Heart left ventricle (tissue), 16 donors: Measurements from ENCODE around the gene HS1BP3. TPM values are rescaled to one million over a fixed set of nuclear protein-coding genes. Genes with fewer than 3 reads are reported as not detected.
A peak's percentile ranks its signal among the peaks of the same experiment; 100 is the strongest.

ENCODE experiments used
- ATAC-seq, 4 donors: fragments of 200-7000 bp; cut with Tn5 transposase; one replicate each; pipeline ENCODE4 v1.9.1; 2020 to 2022; ENCODE audit warnings: moderate library complexity in 4 of 4, mild to moderate bottlenecking in 3 of 4, moderate number of reproducible peaks in 1 of 4
- DNase-seq, 5 donors: peaks; one replicate each; pipeline ENCODE4 v3.0.0-alpha.2; 2020
- H3K27ac ChIP-seq, 12 donors: fragments of 200-600 bp; sonication (generic) in 4 of 12; one replicate each; pipeline versions ENCODE4 v1.5.0 to v1.8.0; 2016 to 2022; ENCODE audit warnings: mild to moderate bottlenecking in 2 of 12
- H3K27me3 ChIP-seq, 9 donors: fragments of 200-600 bp; sonication (generic) in 2 of 9; one replicate each; pipeline versions ENCODE4 v1.5.1 to v1.8.0; 2016 to 2022; ENCODE audit warnings: mild to moderate bottlenecking in 3 of 9
- H3K36me3 ChIP-seq, 9 donors: fragments of 200-600 bp; sonication (generic) in 2 of 9; one replicate each; pipeline versions ENCODE4 v1.5.0 to v1.8.0; 2018 to 2022; ENCODE audit warnings: mild to moderate bottlenecking in 2 of 9
- H3K4me1 ChIP-seq, 12 donors: fragments of 200-600 bp; sonication (generic) in 4 of 12; one replicate each; pipeline versions ENCODE4 v1.5.0 to v1.8.0; 2016 to 2022; ENCODE audit warnings: mild to moderate bottlenecking in 3 of 12
- H3K4me3 ChIP-seq, 12 donors: fragments of 200-600 bp; sonication (generic) in 4 of 12; one replicate each; pipeline versions ENCODE4 v1.5.0 to v1.8.0; 2017 to 2022; ENCODE audit warnings: mild to moderate bottlenecking in 9 of 12, moderate library complexity in 4 of 12
- H3K9me3 ChIP-seq, 12 donors: fragments of 200-600 bp; sonication (generic) in 4 of 12; one replicate each; pipeline versions ENCODE4 v1.5.0 to v1.8.0; 2016 to 2022; ENCODE audit warnings: mild to moderate bottlenecking in 1 of 12
- POLR2A ChIP-seq, 2 donors: fragments of 450-650 bp; IDR thresholded peaks; one replicate each; pipeline ENCODE4 v1.6.1; 2017; ENCODE audit warnings: antibody characterized with exemption in 2 of 2, mild to moderate bottlenecking in 2 of 2, moderate library complexity in 2 of 2
- WGBS, 4 donors: extraction: QIAGEN DNeasy Blood & Tissue Kit in 2 of 4; methylation state at CpG; one replicate each; pipeline versions ENCODE4 v1.1.5 to v1.1.7; 2013 to 2018; 5-methylcytosine and 5-hydroxymethylcytosine counted together
- intact Hi-C, 10 donors: fragments of 100-400 bp; cut with DNase I; formaldehyde crosslinking; loops; one replicate each; pipeline versions ENCODE4 v1.11.1 to v1.14.2; 2022
- polyA plus RNA-seq, 2 donors: library from polyadenylated mRNA; stranded (reverse); fragments of 200-250 nt; gene quantifications; one replicate each; pipeline ENCODE4 v1.2.3, GENCODE V29; 2013
- total RNA-seq, 9 donors: library from RNA; depleted of rRNA in 2 of 9; stranded (reverse); fragments of >200 nt in 2 of 9; fragmentation: NEBNext Ultra II Directional in 3 of 9; extraction: Animal tissue kit (Norgen Biotek cat#: 25700) in 3 of 9; gene quantifications; one replicate each; pipeline versions ENCODE4 v1.1.0 to v1.2.4, GENCODE V29; 2016 to 2023
- TF ChIP-seq, protein P1 (sequence below), 12 donors: fragments of 200-600 bp; sonication (generic) in 4 of 12; IDR thresholded peaks; one replicate each; pipeline versions ENCODE4 v1.5.0 to v1.8.0; 2018 to 2022; ENCODE audit warnings: antibody characterized with exemption in 12 of 12, mild to moderate bottlenecking in 5 of 12
- donor health status: ischemic (EF 13 %, LVEDD 7.1; RV severe dilation, severe dysfunction).
- donor health status: healthy with polysubstance abuse.
- donor health status: DM: no; HTN: yes; CAD: no.
- donor health status: DM: no; HTN: no; CAD: no.
- donor health status: ischemic (EF 25% LVEDD 6.9; RV normal size, moderate dysfunction).
- donor health status: ischemic (EF 25% LVEDD 5.7; RV mildly dilated, moderate dysfunction).
- donor health status: healthy.
- donor health status: DM: yes; HTN: yes; CAD: no.
- donor health status: ischemic (EF 35%, LVEDD 5.7; RV mildly dilated, moderate dysfunction).
- donor health status: nonischemic (EF 11% LVEDD 7.7; RV severe dilation, severe dysfunction).
- donor health status: DM: yes; HTN: yes; CAD: no.
- donor health status: PGD.
- donor health status: ischemic (EF 29% LVEDD 5.4; RV normal size, mild dysfunction).
- donor health status: nonischemic (EF 23%, LVEDD 6.1; RV moderate dilation, normal function).

The HS1BP3 gene
- total and polyA plus RNA-seq, 11 donors, result 12.7 to 23.7 (median 21.0) TPM

DNA sequence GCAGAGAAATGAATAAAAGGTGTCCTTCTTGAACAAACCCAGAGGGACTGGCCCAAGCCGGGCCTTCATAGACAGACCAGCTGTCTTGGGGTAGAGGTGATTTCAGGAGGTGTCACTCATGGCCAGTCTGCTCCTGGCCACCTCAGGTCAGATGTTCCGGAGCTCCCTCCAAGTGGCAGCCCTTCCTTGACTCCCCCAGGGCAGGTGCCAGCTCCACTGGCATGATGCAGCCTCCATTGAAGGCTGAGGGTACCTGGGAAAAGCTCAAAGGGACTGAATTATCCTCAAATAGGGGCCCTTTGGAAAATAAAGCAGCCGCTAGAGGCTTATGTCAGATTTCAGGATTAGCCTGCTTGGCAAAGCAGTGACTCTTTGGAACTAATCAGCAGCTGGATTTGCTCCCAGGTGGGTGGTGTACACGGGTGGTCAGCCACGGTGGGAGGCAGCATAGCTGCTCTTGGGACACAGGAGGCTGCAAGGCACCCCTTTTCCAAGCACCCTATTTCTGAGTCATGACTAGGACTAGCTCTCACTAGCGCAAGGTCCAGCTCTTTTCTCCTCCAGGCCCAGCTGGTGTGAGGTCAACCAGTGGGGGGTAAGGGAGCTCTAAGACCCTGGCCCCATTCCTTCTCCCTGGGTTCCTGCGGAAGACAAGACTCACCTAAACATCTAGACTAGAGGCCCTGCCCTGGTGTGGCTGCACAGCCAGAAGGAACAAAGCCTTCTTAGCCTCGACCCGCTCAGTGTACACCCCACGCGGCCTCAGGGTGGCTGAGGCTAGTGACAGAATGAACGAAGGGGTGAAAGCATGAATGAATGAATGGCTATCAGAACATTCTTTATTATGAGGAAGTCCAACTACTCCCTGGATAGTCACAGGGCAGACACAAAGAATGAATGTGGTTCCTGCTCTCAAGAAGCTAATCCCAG, 29.3 kb downstream of the HS1BP3 start:
- intact Hi-C loops, result loop anchor here in 3 of 10 donors (5.0 to 10.0 kb wide), 3 partner anchors 47 to 174 kb away; partner anchors contain the start of gene RHOB (in 1 of the 3)
- peaks cover 0 to 55% (median 37%) of the 10 kb centered on the region in 9 donors for H3K36me3 ChIP-seq
- peaks cover 19 to 96% (median 77%) of the 10 kb centered on the region in 12 donors for H3K4me1 ChIP-seq
- ATAC-seq (no peak), DNase-seq (peak in 3 of 5 donors; percentile 16 to 33 (median 25))
- no peaks in the 10 kb centered on the region for H3K9me3 ChIP-seq
- WGBS, 4 donors, result 79 to 86% (median 83%) methylated on average over 12 of the region's 12 CpGs
- H3K27ac ChIP-seq, result peak overlapping the region in 8 of 12 donors; percentile 3 to 99 (median 98)
- H3K27me3 ChIP-seq, result no peaks in the 10 kb centered on the region
- H3K4me3 ChIP-seq, result no peak overlapping the region
- TF ChIP-seq, protein P1, sequence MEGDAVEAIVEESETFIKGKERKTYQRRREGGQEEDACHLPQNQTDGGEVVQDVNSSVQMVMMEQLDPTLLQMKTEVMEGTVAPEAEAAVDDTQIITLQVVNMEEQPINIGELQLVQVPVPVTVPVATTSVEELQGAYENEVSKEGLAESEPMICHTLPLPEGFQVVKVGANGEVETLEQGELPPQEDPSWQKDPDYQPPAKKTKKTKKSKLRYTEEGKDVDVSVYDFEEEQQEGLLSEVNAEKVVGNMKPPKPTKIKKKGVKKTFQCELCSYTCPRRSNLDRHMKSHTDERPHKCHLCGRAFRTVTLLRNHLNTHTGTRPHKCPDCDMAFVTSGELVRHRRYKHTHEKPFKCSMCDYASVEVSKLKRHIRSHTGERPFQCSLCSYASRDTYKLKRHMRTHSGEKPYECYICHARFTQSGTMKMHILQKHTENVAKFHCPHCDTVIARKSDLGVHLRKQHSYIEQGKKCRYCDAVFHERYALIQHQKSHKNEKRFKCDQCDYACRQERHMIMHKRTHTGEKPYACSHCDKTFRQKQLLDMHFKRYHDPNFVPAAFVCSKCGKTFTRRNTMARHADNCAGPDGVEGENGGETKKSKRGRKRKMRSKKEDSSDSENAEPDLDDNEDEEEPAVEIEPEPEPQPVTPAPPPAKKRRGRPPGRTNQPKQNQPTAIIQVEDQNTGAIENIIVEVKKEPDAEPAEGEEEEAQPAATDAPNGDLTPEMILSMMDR (IDR thresholded peaks at IDR 0.05), result no peak
- no peak for TF ChIP-seq POLR2A (IDR thresholded peaks at IDR 0.05)

- intact Hi-C loops, result loop anchor here in 3 of 10 donors (5.0 to 10.0 kb wide), 3 partner anchors 46 to 174 kb away; partner anchors contain the start of gene RHOB (in 1 of the 3)
- ATAC-seq (no peak), DNase-seq (peak in 3 of 5 donors; percentile 17 to 44 (median 22))
- peaks cover 0 to 52% (median 37%) of the 10 kb centered on the region in 9 donors for H3K36me3 ChIP-seq
- no peak for TF ChIP-seq POLR2A (IDR thresholded peaks at IDR 0.05)
- TF ChIP-seq, protein P1 (IDR thresholded peaks at IDR 0.05), result no peak
- no peak overlapping the region for H3K4me3 ChIP-seq
- no peaks in the 10 kb centered on the region for H3K9me3 ChIP-seq
- peaks cover 25 to 96% (median 77%) of the 10 kb centered on the region in 12 donors for H3K4me1 ChIP-seq
- H3K27me3 ChIP-seq, result no peaks in the 10 kb centered on the region
- WGBS, 4 donors, result 83 to 93% (median 87%) methylated on average over 4 of the region's 4 CpGs
- peak overlapping the region in 10 of 12 donors; percentile 24 to 99 (median 96) for H3K27ac ChIP-seq
Observed at GRCh38 chr2:20620696-20621365, 30.1 kb downstream of the HS1BP3 start.

DNA sequence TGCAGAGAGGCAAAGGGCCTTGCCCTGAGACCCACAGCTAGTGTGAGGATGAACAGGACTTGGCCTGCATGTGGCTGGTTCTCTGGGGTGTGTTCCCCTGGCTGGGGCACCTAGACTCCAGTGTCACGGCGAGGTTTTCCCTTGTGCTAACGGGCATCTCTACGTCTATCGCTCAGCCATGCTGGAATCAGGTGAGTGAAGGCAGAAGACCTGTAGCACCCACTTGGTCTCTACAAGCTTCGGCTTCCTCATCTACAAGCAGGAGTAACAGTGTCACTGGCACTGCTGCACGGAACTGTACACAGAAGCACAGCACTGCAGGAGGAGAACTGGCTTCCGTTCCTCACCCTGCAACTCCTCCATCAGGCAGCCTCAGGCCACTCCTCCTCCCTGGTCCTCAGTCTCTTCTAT, 30.6 kb downstream of the HS1BP3 start:
- DNase-seq (peak in 3 of 5 donors; percentile 16 to 29 (median 24)), ATAC-seq (no peak)
- Histone ChIP-seq H3K4me3 (no peak overlapping the region), H3K27ac (peak overlapping the region; percentile 24 to 99 (median 95)), H3K9me3 (no peaks in the 10 kb centered on the region), H3K4me1 (peaks cover 27 to 97% (median 81%) of the 10 kb centered on the region in 12 donors), H3K36me3 (peaks cover 0 to 52% (median 37%) of the 10 kb centered on the region in 9 donors), H3K27me3 (no peaks in the 10 kb centered on the region)
- 86 to 92% (median 88%) methylated on average over 8 of the region's 8 CpGs for WGBS, 4 donors
- intact Hi-C loops, result loop anchor here in 3 of 10 donors (5.0 to 10.0 kb wide), 3 partner anchors 45 to 173 kb away; partner anchors contain the start of gene RHOB (in 1 of the 3)
- TF ChIP-seq POLR2A (IDR thresholded peaks at IDR 0.05), result no peak
- TF ChIP-seq, protein P1 (IDR thresholded peaks at IDR 0.05), result no peak
